ENCODE results near the gene UHMK1.
A peak's percentile ranks its signal among the peaks of the same experiment; 100 is the strongest.

UHMK1 gene

DNA sequence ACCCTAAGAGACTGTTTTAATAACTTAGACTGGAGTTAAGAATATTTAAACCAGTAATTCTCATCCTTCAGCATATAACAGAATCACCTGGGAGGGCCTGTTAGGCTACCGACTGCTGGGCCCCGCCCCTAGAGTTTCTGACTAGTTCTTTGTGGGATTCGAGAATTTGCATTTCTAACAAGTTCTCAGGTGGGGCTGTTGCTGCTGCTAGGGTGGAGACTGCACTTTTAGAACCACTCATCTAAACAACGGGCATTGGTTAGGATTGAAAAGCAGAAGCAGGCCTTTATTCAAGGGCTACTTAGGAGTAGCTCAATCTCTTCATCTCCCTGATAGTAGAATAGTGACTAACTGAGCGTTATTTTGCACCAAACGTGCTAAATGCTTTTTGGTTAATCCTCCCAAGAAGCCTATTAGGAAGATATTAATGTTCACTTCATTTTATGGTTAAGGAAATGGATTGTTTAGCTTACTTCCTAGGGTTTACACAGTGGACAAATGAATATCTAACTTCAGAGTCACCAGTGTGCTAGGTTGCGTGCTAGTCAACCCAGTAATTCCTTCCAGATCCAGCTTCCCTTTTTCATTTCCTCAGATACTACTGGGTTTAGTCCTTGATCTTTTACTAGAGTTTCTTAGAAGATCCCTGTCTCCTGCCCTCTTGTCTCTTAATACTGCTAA is 32.8 kb downstream of the UHMK1 start:
- Histone ChIP-seq H3K27me3 (ENCODE audit: control insufficient read depth, low read length) (no peaks in the 10 kb centered on the region), H3F3A (ENCODE audit: control insufficient read depth, insufficient read depth) (peaks cover 11% of the 10 kb centered on the region), H3K27ac (ENCODE audit: low read depth, low read length) (peak overlapping the region; percentile 10; the same call in 1 of the 2 replicates), H3K36me3 (ENCODE audit: control insufficient read depth, low read length) (peaks cover 30% of the 10 kb centered on the region), H3K9me2 (replicated peaks; ENCODE audit: control insufficient read depth, low read length) (no peaks in the 10 kb centered on the region), H3K4me3 (ENCODE audit: low read length) (no peak overlapping the region), H4K20me1 (ENCODE audit: control insufficient read depth, insufficient read depth, low read depth, low read length) (no peaks in the 10 kb centered on the region), H3K4me2 (ENCODE audit: low read length) (peak overlapping the region; percentile 44), H3K4me1 (ENCODE audit: control insufficient read depth, low read length) (peaks cover 15% of the 10 kb centered on the region), H3K9me3 (ENCODE audit: control insufficient read depth, insufficient read depth, low read length) (no peaks in the 10 kb centered on the region), H3K79me2 (ENCODE audit: control insufficient read depth, low read length) (no peaks in the 10 kb centered on the region)
- TF ChIP-seq, protein P1, sequence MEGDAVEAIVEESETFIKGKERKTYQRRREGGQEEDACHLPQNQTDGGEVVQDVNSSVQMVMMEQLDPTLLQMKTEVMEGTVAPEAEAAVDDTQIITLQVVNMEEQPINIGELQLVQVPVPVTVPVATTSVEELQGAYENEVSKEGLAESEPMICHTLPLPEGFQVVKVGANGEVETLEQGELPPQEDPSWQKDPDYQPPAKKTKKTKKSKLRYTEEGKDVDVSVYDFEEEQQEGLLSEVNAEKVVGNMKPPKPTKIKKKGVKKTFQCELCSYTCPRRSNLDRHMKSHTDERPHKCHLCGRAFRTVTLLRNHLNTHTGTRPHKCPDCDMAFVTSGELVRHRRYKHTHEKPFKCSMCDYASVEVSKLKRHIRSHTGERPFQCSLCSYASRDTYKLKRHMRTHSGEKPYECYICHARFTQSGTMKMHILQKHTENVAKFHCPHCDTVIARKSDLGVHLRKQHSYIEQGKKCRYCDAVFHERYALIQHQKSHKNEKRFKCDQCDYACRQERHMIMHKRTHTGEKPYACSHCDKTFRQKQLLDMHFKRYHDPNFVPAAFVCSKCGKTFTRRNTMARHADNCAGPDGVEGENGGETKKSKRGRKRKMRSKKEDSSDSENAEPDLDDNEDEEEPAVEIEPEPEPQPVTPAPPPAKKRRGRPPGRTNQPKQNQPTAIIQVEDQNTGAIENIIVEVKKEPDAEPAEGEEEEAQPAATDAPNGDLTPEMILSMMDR (IDR thresholded peaks at IDR 0.05; ENCODE audit: low read depth, low read length, poor library complexity, severe bottlenecking): no peak
- TF ChIP-seq EZH2phosphoT487 (IDR thresholded peaks at IDR 0.05; ENCODE audit: borderline replicate concordance, low read length): no peak

DNA sequence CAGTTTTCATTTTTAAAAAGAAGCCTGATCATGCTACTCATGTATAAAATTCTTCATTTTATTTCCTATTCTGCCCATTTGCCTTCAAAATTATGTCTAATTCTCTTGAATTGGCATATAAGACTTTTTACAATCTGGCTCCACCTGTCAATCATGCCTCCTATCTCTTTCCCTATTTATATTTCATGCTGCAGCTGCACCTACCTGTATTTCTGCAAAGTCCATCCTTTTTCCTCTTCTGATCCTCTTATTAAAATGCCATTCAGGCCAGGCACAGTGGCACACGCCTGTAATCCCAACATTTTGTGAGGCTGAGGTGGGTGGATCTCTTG is 33.3 kb downstream of the UHMK1 start:
- Histone ChIP-seq H3K4me2 (ENCODE audit: low read length) (peak overlapping the region; percentile 44), H3K27ac (ENCODE audit: low read depth, low read length) (peak overlapping the region; percentile 10; the same call in 1 of the 2 replicates)

GRCh38 chr1:162535501-162535900 is 37.9 kb downstream of the UHMK1 start:
- Histone ChIP-seq H3K9me2 (replicated peaks; ENCODE audit: control insufficient read depth, low read length) (no peaks in the 10 kb centered on the region), H3K79me2 (ENCODE audit: control insufficient read depth, low read length) (no peaks in the 10 kb centered on the region), H3K4me1 (ENCODE audit: control insufficient read depth, low read length) (peaks cover 6% of the 10 kb centered on the region), H3K9me3 (ENCODE audit: control insufficient read depth, insufficient read depth, low read length) (no peaks in the 10 kb centered on the region), H4K20me1 (ENCODE audit: control insufficient read depth, insufficient read depth, low read depth, low read length) (no peaks in the 10 kb centered on the region), H3K27ac (ENCODE audit: low read depth, low read length) (no peak overlapping the region), H3K4me3 (ENCODE audit: low read length) (no peak overlapping the region), H3K4me2 (ENCODE audit: low read length) (no peak overlapping the region), H3F3A (ENCODE audit: control insufficient read depth, insufficient read depth) (peaks cover 2% of the 10 kb centered on the region; the same call in 1 of the 2 replicates), H3K36me3 (ENCODE audit: control insufficient read depth, low read length) (peaks cover 4% of the 10 kb centered on the region; the same call in 1 of the 2 replicates), H3K27me3 (ENCODE audit: control insufficient read depth, low read length) (no peaks in the 10 kb centered on the region)
- no peak for TF ChIP-seq EZH2phosphoT487 (IDR thresholded peaks at IDR 0.05; ENCODE audit: borderline replicate concordance, low read length)
- TF ChIP-seq, protein P1 (IDR thresholded peaks at IDR 0.05; ENCODE audit: low read depth, low read length, poor library complexity, severe bottlenecking): no peak

More for the DNA sequence above, 33.3 kb downstream of the UHMK1 start:
- H3K4me1 ChIP-seq (ENCODE audit: control insufficient read depth, low read length): peaks cover 15% of the 10 kb centered on the region
- no peaks in the 10 kb centered on the region for H3K79me2 ChIP-seq (ENCODE audit: control insufficient read depth, low read length)
- H4K20me1 ChIP-seq (ENCODE audit: control insufficient read depth, insufficient read depth, low read depth, low read length): no peaks in the 10 kb centered on the region
- no peaks in the 10 kb centered on the region for H3K9me3 ChIP-seq (ENCODE audit: control insufficient read depth, insufficient read depth, low read length)
- H3K27me3 ChIP-seq (ENCODE audit: control insufficient read depth, low read length): no peaks in the 10 kb centered on the region
- H3K9me2 ChIP-seq (replicated peaks; ENCODE audit: control insufficient read depth, low read length): no peaks in the 10 kb centered on the region
- H3K4me3 ChIP-seq (ENCODE audit: low read length): no peak overlapping the region
- peaks cover 11% of the 10 kb centered on the region for H3F3A ChIP-seq (ENCODE audit: control insufficient read depth, insufficient read depth)
- TF ChIP-seq, protein P1 (IDR thresholded peaks at IDR 0.05; ENCODE audit: low read depth, low read length, poor library complexity, severe bottlenecking): no peak
- TF ChIP-seq EZH2phosphoT487 (IDR thresholded peaks at IDR 0.05; ENCODE audit: borderline replicate concordance, low read length): no peak
- peaks cover 25% of the 10 kb centered on the region for H3K36me3 ChIP-seq (ENCODE audit: control insufficient read depth, low read length)

Measured in DOHH2 (cell line).